IMR-90 (cell line): Measurements from ENCODE around the gene USO1.

ENCODE experiments used
- BHLHE40 ChIP-seq: fragments of 150-350 bp; IDR thresholded peaks from 2 replicates; pipeline ENCODE4 v1.6.1; 2016; ENCODE audit warnings: mild to moderate bottlenecking, low read depth, low read length
- CHD1 ChIP-seq: IDR thresholded peaks from 2 replicates; pipeline ENCODE4 v1.6.1; 2012; ENCODE audit warnings: low read depth, low read length, improper control_type of control experiment
- CTCF ChIP-seq: conservative IDR thresholded peaks from 2 replicates; pipeline ENCODE4 v1.5.1; 2012; ENCODE audit warnings: mild to moderate bottlenecking, low read depth, low read length, improper control_type of control experiment
- FOS ChIP-seq: fragments of 150-350 bp; IDR thresholded peaks from 2 replicates; pipeline ENCODE4 v1.6.1; 2016; ENCODE audit warnings: low read depth, low read length
- MAFK ChIP-seq: IDR thresholded peaks from 2 replicates; pipeline ENCODE4 v1.6.1; 2012; ENCODE audit warnings: low read depth, low read length, improper control_type of control experiment
- MXI1 ChIP-seq: IDR thresholded peaks from 2 replicates; pipeline ENCODE4 v1.6.1; 2012; ENCODE audit warnings: low read depth, mild to moderate bottlenecking, low read length, moderate library complexity, borderline replicate concordance
- POLR2A ChIP-seq: IDR thresholded peaks from 2 replicates; pipeline ENCODE4 v1.6.1; 2012; ENCODE audit warnings: mild to moderate bottlenecking, low read depth, low read length
- RFX5 ChIP-seq: IDR thresholded peaks from 2 replicates; pipeline ENCODE4 v1.8.0; 2012; ENCODE audit warnings: low read depth, mild to moderate bottlenecking, low read length, moderate library complexity
- SMC3 ChIP-seq: fragments of 150-350 bp; IDR thresholded peaks from 2 replicates; pipeline ENCODE4 v1.6.1; 2016; ENCODE audit warnings: low read depth, mild to moderate bottlenecking, antibody characterized with exemption, low read length, moderate library complexity

- no peak for TF ChIP-seq CTCF
- no peak for TF ChIP-seq MAFK
- no peak for TF ChIP-seq POLR2A
- TF ChIP-seq CHD1 = no peak
- no peak for TF ChIP-seq MXI1
- no peak for TF ChIP-seq BHLHE40
- no peak for TF ChIP-seq RFX5
- TF ChIP-seq SMC3 = no peak
- TF ChIP-seq FOS = no peak
These were observed 2.2 kb downstream of the USO1 start for GRCh38 chr4:75726577-75726976.
